OCI-LY7 (cell line): Measurements from ENCODE around the gene KAT7.

ENCODE experiments used
- EZH2phosphoT487 ChIP-seq: fragments of 200-600 bp; sonication (generic); IDR thresholded peaks from 2 replicates; pipeline ENCODE4 v1.6.1; 2018; ENCODE audit warnings: low read depth, borderline replicate concordance, mild to moderate bottlenecking, mixed run types, antibody characterized with exemption, low read length, moderate library complexity, mixed read lengths
- TF ChIP-seq, protein P1 (sequence below): fragments of 200-600 bp; sonication (generic); conservative IDR thresholded peaks from 2 replicates; pipeline ENCODE4 v1.5.1; 2014; ENCODE audit warnings: mild to moderate bottlenecking, antibody characterized with exemption, low read length, moderate library complexity, mixed read lengths

- TF ChIP-seq, protein P1, sequence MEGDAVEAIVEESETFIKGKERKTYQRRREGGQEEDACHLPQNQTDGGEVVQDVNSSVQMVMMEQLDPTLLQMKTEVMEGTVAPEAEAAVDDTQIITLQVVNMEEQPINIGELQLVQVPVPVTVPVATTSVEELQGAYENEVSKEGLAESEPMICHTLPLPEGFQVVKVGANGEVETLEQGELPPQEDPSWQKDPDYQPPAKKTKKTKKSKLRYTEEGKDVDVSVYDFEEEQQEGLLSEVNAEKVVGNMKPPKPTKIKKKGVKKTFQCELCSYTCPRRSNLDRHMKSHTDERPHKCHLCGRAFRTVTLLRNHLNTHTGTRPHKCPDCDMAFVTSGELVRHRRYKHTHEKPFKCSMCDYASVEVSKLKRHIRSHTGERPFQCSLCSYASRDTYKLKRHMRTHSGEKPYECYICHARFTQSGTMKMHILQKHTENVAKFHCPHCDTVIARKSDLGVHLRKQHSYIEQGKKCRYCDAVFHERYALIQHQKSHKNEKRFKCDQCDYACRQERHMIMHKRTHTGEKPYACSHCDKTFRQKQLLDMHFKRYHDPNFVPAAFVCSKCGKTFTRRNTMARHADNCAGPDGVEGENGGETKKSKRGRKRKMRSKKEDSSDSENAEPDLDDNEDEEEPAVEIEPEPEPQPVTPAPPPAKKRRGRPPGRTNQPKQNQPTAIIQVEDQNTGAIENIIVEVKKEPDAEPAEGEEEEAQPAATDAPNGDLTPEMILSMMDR, result no peak
- no peak for TF ChIP-seq EZH2phosphoT487
Measured at GRCh38 chr17:49858796-49859195, 70.3 kb downstream of the KAT7 start.
